Eye (tissue), 1 donor: ENCODE data around the gene CUX1.
A peak's percentile ranks its signal among the peaks of the same experiment; 100 is the strongest.

ENCODE experiments used
- DNase-seq: peaks from one replicate; pipeline ENCODE4 v3.0.0-alpha.2; 2015

Gene CUX1

DNA sequence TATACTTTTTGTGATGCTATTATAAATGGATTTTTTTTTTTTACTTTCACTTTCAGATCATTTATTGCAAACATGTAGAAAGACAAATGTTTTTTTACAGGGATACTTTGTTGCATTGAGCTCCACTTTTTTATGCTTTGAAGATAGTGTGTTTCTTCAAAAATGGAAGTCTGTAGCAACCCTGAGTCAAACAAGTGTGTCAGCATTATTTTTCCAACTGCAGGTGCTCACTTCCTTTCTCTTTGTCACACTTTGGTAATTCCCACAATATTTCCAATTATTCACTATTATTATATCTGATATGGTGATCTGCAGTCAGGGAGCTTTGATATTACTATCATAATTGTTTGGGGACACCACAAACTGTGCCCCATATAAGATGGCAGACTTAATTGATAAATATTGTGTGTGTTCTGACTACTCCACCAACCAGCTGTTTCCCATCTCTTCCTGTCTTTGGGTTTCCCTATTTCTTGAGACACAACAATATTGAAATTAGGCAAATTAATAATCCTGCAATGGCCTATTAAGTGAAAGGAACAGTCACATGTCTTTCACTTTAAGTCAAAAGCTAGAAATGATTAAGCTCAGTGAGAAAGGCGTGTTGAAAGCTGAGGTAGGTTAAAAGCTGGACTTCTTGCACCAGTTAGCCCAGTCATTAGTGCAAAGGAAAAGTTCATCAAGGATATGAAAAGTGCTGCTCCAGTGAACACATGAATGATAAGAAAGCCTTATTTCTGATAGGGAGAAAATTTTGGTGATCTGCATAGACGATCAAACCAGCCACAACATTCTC, 238.0 kb downstream of the CUX1 start:
- DNase-seq = no peak

DNA sequence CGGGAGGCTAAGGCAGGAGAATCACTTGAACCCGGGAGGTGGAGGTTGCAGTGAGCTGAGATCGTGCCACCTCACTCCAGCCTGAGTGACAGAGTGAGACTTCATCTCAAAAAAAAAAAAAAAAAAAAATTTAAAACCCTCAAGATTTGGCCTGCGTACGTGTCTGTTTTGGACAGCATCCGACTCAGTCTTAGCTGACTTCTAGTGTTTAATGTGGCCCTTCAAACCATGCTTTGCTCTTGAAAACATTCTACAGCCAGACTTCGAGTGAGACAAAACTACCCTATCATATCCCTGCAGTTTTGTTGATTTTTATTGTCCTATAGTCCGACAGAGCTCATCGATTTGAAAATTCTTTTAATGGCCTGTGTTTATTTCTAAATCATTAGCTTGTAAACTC, 242.1 kb downstream of the CUX1 start:
- DNase-seq = no peak

DNA sequence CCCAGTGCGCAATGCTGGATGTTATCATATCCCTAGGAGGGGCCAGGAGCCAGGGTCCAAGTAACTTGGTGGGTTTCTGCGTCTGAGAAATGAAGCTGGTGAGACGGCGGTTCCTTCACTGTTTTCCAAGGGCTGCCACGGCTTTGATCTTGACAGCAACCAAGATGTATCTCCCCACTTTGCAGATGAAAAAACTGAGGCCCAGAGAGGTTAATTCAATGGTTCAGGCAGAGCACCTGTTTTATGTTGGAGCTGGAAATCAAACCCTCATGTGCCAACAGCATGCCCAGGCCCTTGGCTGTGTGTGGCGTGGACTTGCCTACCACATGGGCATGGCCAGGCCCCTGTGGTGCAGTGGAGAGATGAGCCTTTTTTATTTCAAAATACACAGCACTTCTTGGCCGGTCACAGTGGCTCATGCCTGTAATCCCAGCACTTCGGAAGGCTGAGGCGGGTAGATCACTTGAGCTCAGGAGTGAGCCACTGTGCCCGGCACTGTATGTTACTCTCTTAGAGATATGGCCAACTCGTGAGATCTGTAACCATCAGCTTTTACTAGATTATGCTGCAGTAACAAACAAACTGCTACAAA, 244.0 kb downstream of the CUX1 start:
- DNase-seq = no peak

GRCh38 chr7:102061981-102062390, 244.6 kb downstream of the CUX1 start:
- no peak for DNase-seq

GRCh38 chr7:102063690-102064180, 246.3 kb downstream of the CUX1 start:
- DNase-seq = no peak

GRCh38 chr7:102064361-102065025, 247.1 kb downstream of the CUX1 start:
- peak; percentile 23 for DNase-seq

GRCh38 chr7:102065226-102065625, 247.8 kb downstream of the CUX1 start:
- no peak for DNase-seq

DNA sequence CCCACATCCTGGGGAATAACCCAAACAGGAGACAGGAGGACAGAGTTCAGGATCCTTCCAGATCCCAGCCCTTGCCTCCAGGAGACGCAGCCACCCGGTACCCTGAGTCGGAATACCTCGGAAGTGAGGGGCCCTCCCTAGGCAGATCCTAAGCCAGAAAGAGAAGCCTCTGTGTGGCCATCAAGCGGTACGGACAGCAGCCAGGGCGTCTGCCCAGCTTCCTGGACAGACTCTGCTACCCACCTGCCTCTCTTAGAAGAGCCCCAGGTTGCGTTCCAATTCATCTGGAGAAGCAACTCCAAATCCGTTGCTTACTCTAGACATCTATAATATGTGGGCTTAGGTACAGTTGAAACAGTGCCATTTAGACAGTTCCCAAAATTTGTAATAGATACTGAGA, 249.1 kb downstream of the CUX1 start:
- no peak for DNase-seq

DNA sequence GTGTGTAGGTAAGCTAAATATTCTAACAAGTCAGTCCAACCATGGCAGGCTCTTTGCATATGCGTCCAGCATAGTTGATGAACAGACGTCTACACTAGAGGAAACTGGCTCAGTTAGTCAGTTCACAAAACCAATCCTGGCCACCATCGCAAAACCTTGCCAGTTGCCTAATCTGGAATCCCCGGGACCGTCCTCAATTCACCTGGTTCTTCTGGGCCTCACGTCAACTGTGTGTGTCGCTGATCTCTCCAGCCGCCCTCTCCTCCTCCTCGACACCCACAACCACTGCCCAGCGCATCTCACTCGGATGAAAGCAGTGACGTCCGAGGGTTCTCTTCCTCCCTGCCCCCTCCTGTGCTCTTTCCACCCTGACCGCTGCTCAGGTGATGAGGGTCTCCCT, 251.4 kb downstream of the CUX1 start:
- DNase-seq = no peak

- DNase-seq = no peak
Measured at GRCh38 chr7:102069931-102070629, 252.7 kb downstream of the CUX1 start.

DNA sequence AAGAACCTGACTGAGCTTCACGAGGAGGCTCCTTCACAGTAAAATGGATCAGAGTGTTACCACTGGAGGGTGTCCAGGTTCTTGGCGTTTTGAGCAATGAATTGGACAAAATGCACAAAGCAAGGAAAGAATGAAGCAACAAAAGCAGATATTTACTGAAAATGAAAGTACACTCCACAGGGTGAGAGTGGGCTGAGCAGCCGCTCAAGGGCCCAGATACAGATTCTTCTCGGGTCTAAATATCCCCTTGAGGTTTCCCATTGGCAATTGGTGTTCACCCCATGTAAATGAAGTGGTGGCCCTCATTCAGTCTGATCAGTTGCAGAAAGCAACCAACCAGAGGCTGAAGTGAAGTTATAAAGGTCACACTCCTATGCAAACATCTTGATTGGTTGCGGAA, 254.6 kb downstream of the CUX1 start:
- no peak for DNase-seq

GRCh38 chr7:102072636-102073209, 255.3 kb downstream of the CUX1 start:
- no peak for DNase-seq

DNA sequence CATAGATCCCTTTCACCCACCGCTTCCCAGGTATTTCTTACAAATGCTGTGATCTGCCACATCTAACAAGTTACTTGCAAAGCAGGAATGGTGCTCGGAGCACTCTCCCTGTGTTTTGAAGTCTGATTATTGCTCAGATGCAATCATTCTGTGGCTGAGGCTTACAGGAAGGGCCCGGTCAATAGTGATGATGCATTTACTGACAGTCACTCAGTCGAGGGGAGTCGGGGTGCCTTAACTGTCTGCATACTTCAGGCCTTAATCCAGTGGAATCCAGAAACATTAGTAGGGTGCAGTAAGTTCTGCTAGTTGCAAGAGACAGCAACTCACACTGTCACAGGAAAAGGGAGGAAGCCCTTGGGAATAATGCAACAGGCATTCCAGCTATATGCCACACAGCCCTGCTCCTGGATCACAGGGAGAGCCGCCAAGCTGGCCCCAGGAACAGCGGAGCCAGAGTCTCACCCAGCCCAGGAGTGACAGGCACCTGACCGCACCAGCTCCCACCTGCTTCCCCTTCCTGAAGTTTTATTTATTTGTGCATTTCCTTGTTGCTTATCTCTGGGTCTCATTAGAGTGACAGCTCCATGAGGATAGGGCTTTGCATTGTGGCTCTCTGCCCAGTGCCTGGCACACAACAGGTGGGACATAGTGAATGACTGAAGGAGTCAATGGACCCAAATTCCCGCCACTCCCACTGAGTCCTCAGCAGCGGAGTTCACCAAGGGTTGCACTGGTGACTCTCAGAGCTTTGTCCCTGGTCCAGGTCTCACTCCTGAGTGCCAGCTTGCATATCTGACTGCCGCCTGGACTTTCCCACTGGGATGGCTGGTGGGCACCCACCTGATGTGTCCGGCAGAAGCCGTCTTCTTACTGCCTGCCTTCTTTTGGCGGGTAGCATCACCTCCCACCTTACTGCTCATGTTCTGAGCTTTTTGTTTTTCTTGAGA, 256.8 kb downstream of the CUX1 start:
- no peak for DNase-seq

GRCh38 chr7:102075126-102075525, 257.7 kb downstream of the CUX1 start:
- DNase-seq = no peak

DNA sequence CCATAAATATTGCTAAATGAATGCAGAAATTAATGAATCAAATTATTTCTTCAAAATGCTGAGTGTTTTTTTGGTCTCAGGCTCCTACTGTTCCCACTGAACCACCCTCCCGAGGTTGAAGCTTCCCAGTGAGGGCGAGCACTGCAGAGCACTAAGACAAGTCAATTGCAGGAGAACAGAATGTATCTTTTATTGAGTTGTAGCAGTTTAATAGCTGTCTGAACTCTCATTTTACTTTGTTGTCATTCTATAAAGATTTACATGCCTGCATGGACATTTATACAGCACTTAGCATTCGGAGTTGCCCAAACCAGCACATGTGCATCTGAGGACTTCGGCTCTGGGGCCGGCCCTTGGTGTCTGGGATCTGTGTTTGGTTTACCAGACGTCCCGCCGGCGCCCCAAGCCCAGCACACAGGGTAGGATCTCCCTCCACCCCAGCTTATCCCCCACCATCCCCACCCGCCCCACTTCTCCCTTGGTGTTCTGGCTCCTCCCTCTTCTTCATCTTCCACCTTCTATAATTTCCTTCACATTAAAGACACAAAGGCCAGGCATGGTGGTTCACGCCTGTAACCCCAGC, 258.2 kb downstream of the CUX1 start:
- DNase-seq = no peak

DNA sequence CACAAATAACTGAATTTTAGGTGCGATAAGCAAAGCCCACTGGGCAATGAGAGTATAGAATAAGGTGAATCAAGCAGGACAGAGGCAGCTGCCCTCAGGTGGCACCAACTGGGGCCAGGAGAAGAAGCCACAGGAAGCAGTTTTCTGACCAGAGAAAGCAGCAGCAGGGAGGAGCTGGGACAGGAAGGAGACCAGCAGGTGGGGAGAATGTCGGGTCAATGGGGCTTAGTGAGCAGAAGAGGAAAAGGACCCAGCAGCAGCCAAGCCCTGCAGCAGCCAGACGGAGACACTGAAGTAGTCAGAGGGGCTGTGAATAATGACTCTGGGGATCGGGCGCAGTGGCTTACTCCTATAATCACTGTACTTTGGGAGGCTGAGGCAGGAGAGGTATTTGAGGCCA, 259.7 kb downstream of the CUX1 start:
- DNase-seq = no peak

GRCh38 chr7:102079140-102080018, 262.0 kb downstream of the CUX1 start:
- DNase-seq = peak; percentile 54

DNA sequence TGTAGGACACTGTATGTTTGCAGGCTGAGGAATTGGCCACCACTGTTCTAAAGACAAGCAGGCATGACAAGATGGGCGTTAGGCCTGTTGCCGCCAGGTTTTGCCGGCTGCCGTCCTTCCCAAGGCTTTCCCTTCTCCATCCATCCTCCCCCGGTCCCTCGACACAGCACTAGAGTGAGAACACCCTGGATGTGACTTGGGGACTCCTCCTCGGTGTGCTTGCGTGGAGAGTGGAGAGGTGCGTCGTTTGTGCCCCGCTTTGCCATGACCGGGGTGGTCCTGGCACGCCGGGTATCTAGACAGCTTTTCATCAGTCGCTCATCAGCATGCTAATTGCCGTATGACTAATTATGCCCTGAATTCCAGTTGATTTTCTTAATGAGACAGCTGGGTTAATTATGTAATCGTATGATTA, 262.6 kb downstream of the CUX1 start:
- peak; percentile 47 for DNase-seq

- no peak for DNase-seq
Measured at GRCh38 chr7:102080434-102081243, 263.2 kb downstream of the CUX1 start.
